ENCODE results near the gene EDN2.

- TF ChIP-seq CTCF (IDR thresholded peaks at IDR 0.05) (no peak), POLR2A (IDR thresholded peaks at IDR 0.05) (no peak), EP300 (IDR thresholded peaks at IDR 0.05) (no peak)
Measured at GRCh38 chr1:41507836-41508235, 23.4 kb upstream of the EDN2 start.

Measured in tibial nerve (tissue), 4 donors.